ENCODE data around the gene SRSF5. TPM values are rescaled to one million over a fixed set of nuclear protein-coding genes. Genes with fewer than 3 reads are reported as not detected.

Gene SRSF5
- total and polyA plus RNA-seq, 2 of the 13 experiments (the other 11 are each of a cell fraction or from before 2014, with no cell fraction given) = 189 to 277 TPM

DNA sequence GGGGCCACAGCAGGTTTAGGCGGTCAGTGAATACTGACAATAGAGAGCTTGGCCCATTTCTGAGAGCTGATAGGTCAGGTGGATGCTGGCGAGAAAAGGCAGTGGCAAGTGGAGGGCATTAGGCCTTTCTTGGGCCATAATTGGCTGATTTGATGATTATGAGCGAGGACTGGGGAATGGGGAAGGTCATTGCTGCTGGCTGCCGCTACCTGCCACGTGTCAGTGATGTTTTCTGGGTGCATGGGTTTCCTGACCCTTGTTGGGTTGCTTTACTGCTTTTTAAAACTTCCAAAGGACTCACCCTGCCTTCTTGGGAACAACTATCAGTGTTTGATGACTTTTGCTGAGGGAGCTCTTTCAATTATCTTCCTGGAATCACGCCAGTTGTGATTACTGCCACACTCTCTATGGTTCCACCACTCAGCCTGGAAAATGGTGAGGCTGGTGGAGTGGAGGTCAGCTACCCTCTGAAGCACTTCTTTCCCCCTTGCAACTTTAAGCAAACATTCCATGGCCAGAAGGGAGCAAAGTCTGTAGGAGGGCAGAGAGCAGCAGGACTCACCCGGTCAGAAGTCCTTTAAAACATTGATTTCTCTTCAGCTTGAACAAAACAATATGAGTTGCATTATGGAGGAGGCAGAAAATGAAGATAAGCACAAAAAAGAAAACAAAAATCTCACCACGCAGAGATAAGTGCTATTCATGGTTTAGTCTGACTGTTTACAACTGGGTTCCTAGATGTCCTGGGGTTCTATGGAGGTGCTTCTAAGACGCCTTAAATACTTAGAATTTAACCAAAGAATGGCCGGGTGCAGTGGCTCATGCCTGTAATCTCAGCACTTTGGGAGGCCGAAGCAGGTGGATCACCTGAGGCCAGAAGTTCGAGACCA is 42.2 kb downstream of the SRSF5 start (continued):
- TF ChIP-seq HDAC6 (IDR thresholded peaks at IDR 0.05; ENCODE audit: low read depth, low read length) = no peak
- TF ChIP-seq, protein P1, sequence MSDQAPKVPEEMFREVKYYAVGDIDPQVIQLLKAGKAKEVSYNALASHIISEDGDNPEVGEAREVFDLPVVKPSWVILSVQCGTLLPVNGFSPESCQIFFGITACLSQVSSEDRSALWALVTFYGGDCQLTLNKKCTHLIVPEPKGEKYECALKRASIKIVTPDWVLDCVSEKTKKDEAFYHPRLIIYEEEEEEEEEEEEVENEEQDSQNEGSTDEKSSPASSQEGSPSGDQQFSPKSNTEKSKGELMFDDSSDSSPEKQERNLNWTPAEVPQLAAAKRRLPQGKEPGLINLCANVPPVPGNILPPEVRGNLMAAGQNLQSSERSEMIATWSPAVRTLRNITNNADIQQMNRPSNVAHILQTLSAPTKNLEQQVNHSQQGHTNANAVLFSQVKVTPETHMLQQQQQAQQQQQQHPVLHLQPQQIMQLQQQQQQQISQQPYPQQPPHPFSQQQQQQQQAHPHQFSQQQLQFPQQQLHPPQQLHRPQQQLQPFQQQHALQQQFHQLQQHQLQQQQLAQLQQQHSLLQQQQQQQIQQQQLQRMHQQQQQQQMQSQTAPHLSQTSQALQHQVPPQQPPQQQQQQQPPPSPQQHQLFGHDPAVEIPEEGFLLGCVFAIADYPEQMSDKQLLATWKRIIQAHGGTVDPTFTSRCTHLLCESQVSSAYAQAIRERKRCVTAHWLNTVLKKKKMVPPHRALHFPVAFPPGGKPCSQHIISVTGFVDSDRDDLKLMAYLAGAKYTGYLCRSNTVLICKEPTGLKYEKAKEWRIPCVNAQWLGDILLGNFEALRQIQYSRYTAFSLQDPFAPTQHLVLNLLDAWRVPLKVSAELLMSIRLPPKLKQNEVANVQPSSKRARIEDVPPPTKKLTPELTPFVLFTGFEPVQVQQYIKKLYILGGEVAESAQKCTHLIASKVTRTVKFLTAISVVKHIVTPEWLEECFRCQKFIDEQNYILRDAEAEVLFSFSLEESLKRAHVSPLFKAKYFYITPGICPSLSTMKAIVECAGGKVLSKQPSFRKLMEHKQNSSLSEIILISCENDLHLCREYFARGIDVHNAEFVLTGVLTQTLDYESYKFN (CRISPR knock-in tag; conservative IDR thresholded peaks at IDR 0.05) = peak; percentile 100
- TF ChIP-seq, protein P2, sequence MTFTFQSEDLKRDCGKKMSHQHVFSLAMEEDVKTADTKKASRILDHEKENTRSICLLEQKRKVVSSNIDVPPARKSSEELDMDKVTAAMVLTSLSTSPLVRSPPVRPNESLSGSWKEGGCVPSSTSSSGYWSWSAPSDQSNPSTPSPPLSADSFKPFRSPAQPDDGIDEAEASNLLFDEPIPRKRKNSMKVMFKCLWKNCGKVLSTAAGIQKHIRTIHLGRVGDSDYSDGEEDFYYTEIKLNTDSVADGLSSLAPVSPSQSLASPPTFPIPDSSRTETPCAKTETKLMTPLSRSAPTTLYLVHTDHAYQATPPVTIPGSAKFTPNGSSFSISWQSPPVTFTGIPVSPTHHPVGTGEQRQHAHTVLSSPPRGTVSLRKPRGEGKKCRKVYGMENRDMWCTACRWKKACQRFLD (CRISPR knock-in tag; IDR thresholded peaks at IDR 0.05; ENCODE audit: borderline replicate concordance) = no peak
- TF ChIP-seq ZNF124 (CRISPR knock-in tag; IDR thresholded peaks at IDR 0.05) = no peak
- TF ChIP-seq FOXP1 (IDR thresholded peaks at IDR 0.05) = peak; percentile 34; the same call in 1 of the 2 replicates
- TF ChIP-seq FOXP1 (CRISPR knock-in tag; IDR thresholded peaks at IDR 0.05) = peak; percentile 92
- TF ChIP-seq, protein P3, sequence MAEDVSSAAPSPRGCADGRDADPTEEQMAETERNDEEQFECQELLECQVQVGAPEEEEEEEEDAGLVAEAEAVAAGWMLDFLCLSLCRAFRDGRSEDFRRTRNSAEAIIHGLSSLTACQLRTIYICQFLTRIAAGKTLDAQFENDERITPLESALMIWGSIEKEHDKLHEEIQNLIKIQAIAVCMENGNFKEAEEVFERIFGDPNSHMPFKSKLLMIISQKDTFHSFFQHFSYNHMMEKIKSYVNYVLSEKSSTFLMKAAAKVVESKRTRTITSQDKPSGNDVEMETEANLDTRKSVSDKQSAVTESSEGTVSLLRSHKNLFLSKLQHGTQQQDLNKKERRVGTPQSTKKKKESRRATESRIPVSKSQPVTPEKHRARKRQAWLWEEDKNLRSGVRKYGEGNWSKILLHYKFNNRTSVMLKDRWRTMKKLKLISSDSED (CRISPR knock-in tag; IDR thresholded peaks at IDR 0.05) = no peak
- TF ChIP-seq SMARCE1 (IDR thresholded peaks at IDR 0.05; ENCODE audit: borderline replicate concordance) = peak; percentile 83; the same call in 1 of the 2 replicates
- no peak for TF ChIP-seq JUNB (CRISPR knock-in tag; IDR thresholded peaks at IDR 0.05; ENCODE audit: borderline replicate concordance)
- TF ChIP-seq ZNF572 (CRISPR knock-in tag; IDR thresholded peaks at IDR 0.05) = no peak
- TF ChIP-seq TBX3 (IDR thresholded peaks at IDR 0.05; ENCODE audit: borderline replicate concordance) = no peak
- no peak for TF ChIP-seq AGO1 (IDR thresholded peaks at IDR 0.05; ENCODE audit: low read depth, low read length, poor library complexity, severe bottlenecking)
- no peak for TF ChIP-seq ZNF672 (CRISPR knock-in tag; IDR thresholded peaks at IDR 0.05)
- TF ChIP-seq ZNF737 (CRISPR knock-in tag; IDR thresholded peaks at IDR 0.05; ENCODE audit: borderline replicate concordance) = no peak
- TF ChIP-seq ZNF652 (CRISPR knock-in tag; IDR thresholded peaks at IDR 0.05; ENCODE audit: borderline replicate concordance, low read depth) = peak; percentile 49
- TF ChIP-seq KMT2B (CRISPR knock-in tag; IDR thresholded peaks at IDR 0.05) = no peak
- TF ChIP-seq ZSCAN29 (CRISPR knock-in tag; conservative IDR thresholded peaks at IDR 0.05) = no peak
- no peak for TF ChIP-seq NFIB (CRISPR knock-in tag; IDR thresholded peaks at IDR 0.05; ENCODE audit: borderline replicate concordance)
- peak; percentile 90 for TF ChIP-seq POGZ (CRISPR knock-in tag; IDR thresholded peaks at IDR 0.05)
- no peak for TF ChIP-seq ZFP36 (IDR thresholded peaks at IDR 0.05; ENCODE audit: borderline replicate concordance, low read depth, low read length, partially characterized antibody)
- no peak for TF ChIP-seq SP1 (IDR thresholded peaks at IDR 0.05)
- no peak for TF ChIP-seq SP1 (CRISPR knock-in tag; IDR thresholded peaks at IDR 0.05)
- TF ChIP-seq ZNF44 (CRISPR knock-in tag; IDR thresholded peaks at IDR 0.05) = no peak
- TF ChIP-seq, protein P4, sequence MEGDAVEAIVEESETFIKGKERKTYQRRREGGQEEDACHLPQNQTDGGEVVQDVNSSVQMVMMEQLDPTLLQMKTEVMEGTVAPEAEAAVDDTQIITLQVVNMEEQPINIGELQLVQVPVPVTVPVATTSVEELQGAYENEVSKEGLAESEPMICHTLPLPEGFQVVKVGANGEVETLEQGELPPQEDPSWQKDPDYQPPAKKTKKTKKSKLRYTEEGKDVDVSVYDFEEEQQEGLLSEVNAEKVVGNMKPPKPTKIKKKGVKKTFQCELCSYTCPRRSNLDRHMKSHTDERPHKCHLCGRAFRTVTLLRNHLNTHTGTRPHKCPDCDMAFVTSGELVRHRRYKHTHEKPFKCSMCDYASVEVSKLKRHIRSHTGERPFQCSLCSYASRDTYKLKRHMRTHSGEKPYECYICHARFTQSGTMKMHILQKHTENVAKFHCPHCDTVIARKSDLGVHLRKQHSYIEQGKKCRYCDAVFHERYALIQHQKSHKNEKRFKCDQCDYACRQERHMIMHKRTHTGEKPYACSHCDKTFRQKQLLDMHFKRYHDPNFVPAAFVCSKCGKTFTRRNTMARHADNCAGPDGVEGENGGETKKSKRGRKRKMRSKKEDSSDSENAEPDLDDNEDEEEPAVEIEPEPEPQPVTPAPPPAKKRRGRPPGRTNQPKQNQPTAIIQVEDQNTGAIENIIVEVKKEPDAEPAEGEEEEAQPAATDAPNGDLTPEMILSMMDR (CRISPR knock-in tag; IDR thresholded peaks at IDR 0.05) = no peak

All from HepG2 (cell line).